HG03460 (cell line): ENCODE results near the gene RNF222.
"Not testable (repeated sequence)": the region's sequence is repeated elsewhere in the genome, so short reads cannot be mapped to it uniquely, and the experiment has no call there.

ENCODE experiments used
- ATAC-seq: cut with Tn5 transposase; IDR thresholded peaks from one replicate; pipeline ENCODE4 v1.9.1; 2021; ENCODE audit not compliant: unreplicated experiment

Gene RNF222

GRCh38 chr17:8382052-8382879 lies 15.4 kb downstream of the RNF222 start:
- no peak for ATAC-seq

- ATAC-seq: no peak
Measured at GRCh38 chr17:8380049-8380448, 17.6 kb downstream of the RNF222 start.

- not testable (repeated sequence) for ATAC-seq
Measured at GRCh38 chr17:8378117-8378516, 19.5 kb downstream of the RNF222 start.

GRCh38 chr17:8377422-8377821 lies 20.2 kb downstream of the RNF222 start:
- ATAC-seq: no peak

- no peak for ATAC-seq
Measured at GRCh38 chr17:8376271-8377067, 21.2 kb downstream of the RNF222 start, which contains the start of gene KRABD2. KRABD2 (minus strand) TSS chr17:8376704.

GRCh38 chr17:8375738-8376259 lies 21.8 kb downstream of the RNF222 start:
- ATAC-seq: no peak

GRCh38 chr17:8373856-8374255 lies 23.8 kb downstream of the RNF222 start:
- not testable (repeated sequence) for ATAC-seq

- ATAC-seq: no peak
Measured at GRCh38 chr17:8372422-8372821, 25.2 kb downstream of the RNF222 start.

GRCh38 chr17:8371786-8372185 lies 25.8 kb downstream of the RNF222 start:
- ATAC-seq: no peak

GRCh38 chr17:8369944-8370343 lies 27.7 kb downstream of the RNF222 start:
- no peak for ATAC-seq

- ATAC-seq: no peak
Measured at GRCh38 chr17:8368193-8368592, 29.4 kb downstream of the RNF222 start.

GRCh38 chr17:8366231-8366630 lies 31.4 kb downstream of the RNF222 start:
- no peak for ATAC-seq

- no peak for ATAC-seq
Measured at GRCh38 chr17:8365143-8365542, 32.5 kb downstream of the RNF222 start.

GRCh38 chr17:8362651-8363332 lies 34.8 kb downstream of the RNF222 start:
- ATAC-seq: no peak

- no peak for ATAC-seq
Measured at GRCh38 chr17:8360751-8361150, 36.9 kb downstream of the RNF222 start.

GRCh38 chr17:8360260-8360659 lies 37.4 kb downstream of the RNF222 start:
- ATAC-seq: no peak

GRCh38 chr17:8359769-8360168 lies 37.9 kb downstream of the RNF222 start:
- ATAC-seq: no peak

- no peak for ATAC-seq
Measured at GRCh38 chr17:8357910-8358309, 39.7 kb downstream of the RNF222 start.

GRCh38 chr17:8354236-8354635 lies 43.4 kb downstream of the RNF222 start:
- no peak for ATAC-seq

- no peak for ATAC-seq
Measured at GRCh38 chr17:8353736-8354135, 43.9 kb downstream of the RNF222 start.

- ATAC-seq: no peak
Measured at GRCh38 chr17:8350339-8350738, 47.3 kb downstream of the RNF222 start.
